Esophagus muscularis mucosa (tissue), 4 donors: ENCODE results near the gene TBC1D9.
A peak's percentile ranks its signal among the peaks of the same experiment; 100 is the strongest.

Experiments used
- CTCF ChIP-seq, 3 experiments: fragments of 200-600 bp in 2 of 3; fragments of 450-650 bp in 1 of 3; sonication (generic) in 2 of 3; IDR thresholded peaks; one replicate each; pipeline ENCODE4 v1.5.1; 2017 to 2019; ENCODE audit warnings: antibody characterized with exemption in 3 of 3, mild to moderate bottlenecking in 2 of 3, moderate library complexity in 1 of 3
- EP300 ChIP-seq: sonication (generic); formaldehyde crosslinking; IDR thresholded peaks from one replicate; pipeline ENCODE4 v1.6.1; 2017; ENCODE audit warnings: antibody characterized with exemption
- POLR2A ChIP-seq: fragments of 450-650 bp; IDR thresholded peaks from one replicate; pipeline ENCODE4 v1.6.1; 2017; ENCODE audit warnings: antibody characterized with exemption, moderate library complexity, mild to moderate bottlenecking, low read depth
- POLR2AphosphoS5 ChIP-seq, 2 donors: sonication (generic); formaldehyde crosslinking; IDR thresholded peaks; one replicate each; pipeline ENCODE4 v1.6.1; 2017; ENCODE audit warnings: antibody characterized with exemption in 2 of 2

- peak in 2 of 3 experiments; percentile 8 to 14 for TF ChIP-seq CTCF (IDR thresholded peaks at IDR 0.05)
- TF ChIP-seq POLR2AphosphoS5 (IDR thresholded peaks at IDR 0.05), result peak; percentile 73 to 86
- TF ChIP-seq POLR2A, result no peak
- TF ChIP-seq EP300, result no peak
Observed at GRCh38 chr4:140756319-140757231, at the start of gene TBC1D9.
